GM12865 (cell line): ENCODE data around the gene MAL.
A peak's percentile ranks its signal among the peaks of the same experiment; 100 is the strongest.

Experiments used
- DNase-seq: peaks from one replicate; pipeline ENCODE4 v3.0.0; 2010; ENCODE audit warnings: low read depth
- H3K4me3 ChIP-seq: 2 replicates; pipeline ENCODE4 v1.5.1; 2011; ENCODE audit warnings: mild to moderate bottlenecking, low read depth, low read length, control low read depth
- CTCF ChIP-seq: IDR thresholded peaks from 2 replicates; pipeline ENCODE4 v1.5.1; 2011; ENCODE audit warnings: low read length, control low read depth, low read depth, inconsistent platforms; ENCODE audit not compliant: insufficient read depth; ENCODE audit errors: missing control alignments

Gene MAL

GRCh38 chr2:95008996-95009395 is 16.5 kb upstream of the MAL start:
- no peak overlapping the region for H3K4me3 ChIP-seq
- TF ChIP-seq CTCF = no peak
- no peak for DNase-seq

- no peak for DNase-seq
- no peak overlapping the region for H3K4me3 ChIP-seq
- TF ChIP-seq CTCF = no peak
These were observed 16.1 kb upstream of the MAL start for GRCh38 chr2:95009412-95009811.

- H3K4me3 ChIP-seq = no peak overlapping the region
- no peak for DNase-seq
- TF ChIP-seq CTCF = no peak
These were observed 15.4 kb upstream of the MAL start for GRCh38 chr2:95010126-95010525.

GRCh38 chr2:95010718-95011117 is 14.8 kb upstream of the MAL start:
- H3K4me3 ChIP-seq = no peak overlapping the region
- TF ChIP-seq CTCF = no peak
- DNase-seq = no peak

GRCh38 chr2:95012881-95013550 is 12.5 kb upstream of the MAL start:
- no peak for TF ChIP-seq CTCF
- DNase-seq = peak; percentile 65

GRCh38 chr2:95013726-95014125 is 11.8 kb upstream of the MAL start:
- H3K4me3 ChIP-seq = no peak overlapping the region
- TF ChIP-seq CTCF = no peak
- DNase-seq = no peak

More at GRCh38 chr2:95012881-95013550, 12.5 kb upstream of the MAL start:
- no peak overlapping the region for H3K4me3 ChIP-seq

- H3K4me3 ChIP-seq = no peak overlapping the region
- DNase-seq = no peak
- no peak for TF ChIP-seq CTCF
These were observed 11.3 kb upstream of the MAL start for GRCh38 chr2:95014126-95014708.
